ENCODE measurements around the gene FNBP1L. TPM values are rescaled to one million over a fixed set of nuclear protein-coding genes. Genes with fewer than 3 reads are reported as not detected.

FNBP1L gene
- total and polyA plus RNA-seq, 9 of the 15 experiments (the other 6 are each of a cell fraction or from before 2014, with no cell fraction given) = 1.4 to 6.9 (median 5.9) TPM

GRCh38 chr1:93567255-93567918, 119.5 kb downstream of the FNBP1L start (continued):
- TF ChIP-seq ZNF311 (CRISPR knock-in tag; IDR thresholded peaks at IDR 0.05) = peak; percentile 60; the same call in 1 of the 2 replicates
- no peak for TF ChIP-seq ZNF655 (CRISPR knock-in tag; IDR thresholded peaks at IDR 0.05)
- no peak for TF ChIP-seq YBX1 (IDR thresholded peaks at IDR 0.05)
- TF ChIP-seq ZNF584 (CRISPR knock-in tag; IDR thresholded peaks at IDR 0.05; ENCODE audit: low read depth) = no peak
- TF ChIP-seq NFIC (IDR thresholded peaks at IDR 0.05) = peak; percentile 79
- TF ChIP-seq NR2C1 (IDR thresholded peaks at IDR 0.05) = no peak; the same call in 1 of the 2 replicates
- 0 out of 2 replicates have a peak, but pooled peaks have one; percentile 29 for TF ChIP-seq NR2C1 (tag; IDR thresholded peaks at IDR 0.05)
- TF ChIP-seq NKRF (IDR thresholded peaks at IDR 0.05; ENCODE audit: borderline replicate concordance) = peak; percentile 80; the same call in 1 of the 2 replicates
- TF ChIP-seq TAL1 (IDR thresholded peaks at IDR 0.05) = peak; percentile 85
- no peak for TF ChIP-seq ZNF449 (CRISPR knock-in tag; IDR thresholded peaks at IDR 0.05)
- TF ChIP-seq, protein P1, sequence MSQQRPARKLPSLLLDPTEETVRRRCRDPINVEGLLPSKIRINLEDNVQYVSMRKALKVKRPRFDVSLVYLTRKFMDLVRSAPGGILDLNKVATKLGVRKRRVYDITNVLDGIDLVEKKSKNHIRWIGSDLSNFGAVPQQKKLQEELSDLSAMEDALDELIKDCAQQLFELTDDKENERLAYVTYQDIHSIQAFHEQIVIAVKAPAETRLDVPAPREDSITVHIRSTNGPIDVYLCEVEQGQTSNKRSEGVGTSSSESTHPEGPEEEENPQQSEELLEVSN (IDR thresholded peaks at IDR 0.05; ENCODE audit: borderline replicate concordance in 1 of 2, extremely low read depth in 1 of 2, insufficient read depth in 1 of 2, insufficient read length in 1 of 2, low read depth in 1 of 2, low read length in 1 of 2, poor library complexity in 1 of 2, severe bottlenecking in 1 of 2) = peak; percentile 80 to 91
- no peak for TF ChIP-seq DDX20 (tag; IDR thresholded peaks at IDR 0.05; ENCODE audit: low read depth)
- TF ChIP-seq SAFB2 (IDR thresholded peaks at IDR 0.05; ENCODE audit: borderline replicate concordance, low read depth, low read length, severe bottlenecking) = no peak
- peak; percentile 77 for TF ChIP-seq DACH1 (IDR thresholded peaks at IDR 0.05; ENCODE audit: partially characterized antibody)
- peak in 1 of 2 experiments; percentile 70; a peak in 2 of 4 replicates for TF ChIP-seq TEAD1 (CRISPR knock-in tag; IDR thresholded peaks at IDR 0.05)
- TF ChIP-seq, protein P2, sequence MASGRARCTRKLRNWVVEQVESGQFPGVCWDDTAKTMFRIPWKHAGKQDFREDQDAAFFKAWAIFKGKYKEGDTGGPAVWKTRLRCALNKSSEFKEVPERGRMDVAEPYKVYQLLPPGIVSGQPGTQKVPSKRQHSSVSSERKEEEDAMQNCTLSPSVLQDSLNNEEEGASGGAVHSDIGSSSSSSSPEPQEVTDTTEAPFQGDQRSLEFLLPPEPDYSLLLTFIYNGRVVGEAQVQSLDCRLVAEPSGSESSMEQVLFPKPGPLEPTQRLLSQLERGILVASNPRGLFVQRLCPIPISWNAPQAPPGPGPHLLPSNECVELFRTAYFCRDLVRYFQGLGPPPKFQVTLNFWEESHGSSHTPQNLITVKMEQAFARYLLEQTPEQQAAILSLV (tag; IDR thresholded peaks at IDR 0.05) = no peak
- TF ChIP-seq GTF2A2 (tag; IDR thresholded peaks at IDR 0.05) = no peak
- TF ChIP-seq DPF2 (IDR thresholded peaks at IDR 0.05) = peak; percentile 99
- TF ChIP-seq, protein P3, sequence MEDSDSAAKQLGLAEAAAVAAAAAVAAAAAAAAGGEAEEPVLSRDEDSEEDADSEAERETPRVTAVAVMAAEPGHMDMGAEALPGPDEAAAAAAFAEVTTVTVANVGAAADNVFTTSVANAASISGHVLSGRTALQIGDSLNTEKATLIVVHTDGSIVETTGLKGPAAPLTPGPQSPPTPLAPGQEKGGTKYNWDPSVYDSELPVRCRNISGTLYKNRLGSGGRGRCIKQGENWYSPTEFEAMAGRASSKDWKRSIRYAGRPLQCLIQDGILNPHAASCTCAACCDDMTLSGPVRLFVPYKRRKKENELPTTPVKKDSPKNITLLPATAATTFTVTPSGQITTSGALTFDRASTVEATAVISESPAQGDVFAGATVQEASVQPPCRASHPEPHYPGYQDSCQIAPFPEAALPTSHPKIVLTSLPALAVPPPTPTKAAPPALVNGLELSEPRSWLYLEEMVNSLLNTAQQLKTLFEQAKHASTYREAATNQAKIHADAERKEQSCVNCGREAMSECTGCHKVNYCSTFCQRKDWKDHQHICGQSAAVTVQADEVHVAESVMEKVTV (CRISPR knock-in tag; IDR thresholded peaks at IDR 0.05) = no peak
